ENCODE results near the gene EDA2R.

- TF ChIP-seq CTCF (IDR thresholded peaks at IDR 0.05; ENCODE audit: low read depth, low read length) (no peak), EZH2phosphoT487 (IDR thresholded peaks at IDR 0.05; ENCODE audit: low read depth) (no peak)
Observed at GRCh38 chrX:66638591-66639500, at the start of gene EDA2R.
